ENCODE data around the gene CMC1.

Gene CMC1

DNA sequence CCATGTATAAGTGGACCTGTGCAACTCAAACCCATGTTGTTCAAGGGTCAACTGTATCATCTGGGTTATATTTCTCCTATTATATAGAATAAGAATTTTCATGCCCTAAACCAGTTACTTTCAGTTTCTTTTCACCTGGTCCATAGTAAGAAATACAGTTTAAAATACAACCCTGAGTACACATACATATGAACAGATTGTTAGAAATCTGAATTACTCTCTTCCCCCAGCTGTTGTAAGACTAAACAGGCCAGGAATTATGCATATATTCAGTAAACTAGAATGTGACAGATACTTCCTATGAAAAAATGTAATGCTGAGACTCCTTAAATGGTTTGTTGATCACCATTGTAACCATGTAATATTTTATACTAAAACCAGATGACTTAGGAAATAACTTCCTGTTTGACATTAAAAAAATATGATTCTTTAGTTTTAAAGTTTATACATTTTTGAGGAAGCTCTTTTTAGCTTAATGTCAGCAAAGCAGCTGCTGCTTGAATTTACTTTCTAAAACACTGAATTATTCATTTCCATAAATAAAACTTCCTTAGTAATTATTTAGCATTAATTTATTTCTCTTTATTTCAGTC lies 54.6 kb downstream of the CMC1 start:
- DNase-seq, result no peak

DNA sequence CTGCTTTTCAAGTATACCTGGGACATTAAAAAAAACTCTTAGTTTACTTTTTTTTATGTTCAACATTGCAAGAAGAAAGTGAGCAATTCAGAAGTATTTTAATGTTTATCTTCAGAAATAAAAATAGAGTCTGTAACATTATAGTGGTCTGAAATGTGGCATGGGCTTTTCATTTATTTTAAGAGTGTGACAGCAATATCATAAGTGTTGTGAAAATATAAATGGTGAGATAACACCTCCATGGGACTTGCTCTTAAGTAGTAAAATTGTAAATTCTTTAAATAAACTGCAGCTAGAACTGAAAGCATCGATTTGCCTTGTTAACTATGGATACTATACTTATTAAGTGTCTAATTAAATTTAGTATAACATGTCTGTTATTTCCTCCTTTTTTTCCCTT lies 58.3 kb downstream of the CMC1 start:
- DNase-seq, result no peak

DNA sequence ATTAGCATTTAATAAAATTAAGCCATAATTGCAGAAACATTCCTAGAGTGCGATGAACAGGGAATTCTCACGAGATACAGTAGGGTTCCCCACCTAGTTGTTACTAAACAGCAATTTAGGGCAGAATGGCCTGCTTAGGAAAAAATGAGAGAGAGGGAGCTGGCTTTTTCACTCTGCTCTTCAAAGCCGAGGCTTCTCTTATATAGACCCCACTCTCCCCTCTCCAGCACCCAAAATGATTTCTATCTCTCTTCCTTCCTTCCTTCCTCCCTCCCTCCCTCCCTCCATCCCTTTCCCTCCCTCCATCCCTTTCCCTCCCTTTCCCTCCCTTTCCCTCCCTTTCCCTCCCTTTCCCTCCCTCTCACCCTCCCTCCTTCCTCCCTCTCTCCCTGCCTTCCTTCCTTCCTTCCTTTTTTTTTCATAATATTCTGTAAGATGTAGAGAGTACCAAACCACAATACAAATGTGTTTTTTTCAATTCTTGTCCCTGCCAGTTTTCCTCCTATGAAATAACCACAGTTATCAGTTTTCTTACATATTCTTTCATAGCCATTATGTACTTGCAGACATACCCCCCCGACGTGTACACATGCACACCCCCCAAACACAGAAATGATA lies 59.0 kb downstream of the CMC1 start:
- DNase-seq, result no peak

DNA sequence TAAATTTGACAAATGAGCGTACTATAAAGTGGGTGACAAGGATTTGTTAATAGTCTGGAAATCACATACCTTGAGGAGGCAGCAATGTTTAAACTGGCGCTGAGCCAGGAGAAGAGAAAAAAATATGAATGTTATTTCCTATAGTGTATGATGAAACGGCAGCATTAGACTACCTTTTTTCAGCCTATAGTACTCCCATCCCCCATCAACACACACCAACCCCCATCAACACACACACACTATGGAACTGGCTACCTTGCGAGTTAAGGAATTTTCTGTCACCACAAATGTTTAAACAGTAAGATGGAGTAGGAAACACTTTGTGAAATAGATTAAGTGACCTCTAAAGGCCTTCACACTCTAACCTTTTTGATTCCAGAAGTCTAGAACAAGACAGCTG lies 60.3 kb downstream of the CMC1 start:
- no peak for DNase-seq

DNA sequence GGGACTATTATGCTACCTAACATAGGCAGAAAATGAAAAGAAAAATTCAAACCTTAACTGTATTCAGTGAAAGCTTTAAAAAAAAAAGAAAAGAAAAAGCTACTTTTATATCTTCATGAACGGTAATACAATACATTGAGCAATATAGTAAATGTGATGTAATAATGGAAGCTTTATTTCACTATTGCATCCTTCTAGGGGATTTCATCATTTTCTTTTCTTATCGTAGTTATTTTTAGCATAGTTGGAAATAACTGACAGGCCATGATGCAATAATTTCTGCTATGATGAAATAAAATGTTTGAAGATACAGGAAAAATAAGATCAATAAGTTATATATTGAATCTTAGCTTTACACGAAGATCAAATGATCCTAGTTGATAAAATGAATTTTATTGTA lies 66.8 kb downstream of the CMC1 start:
- DNase-seq, result no peak

DNA sequence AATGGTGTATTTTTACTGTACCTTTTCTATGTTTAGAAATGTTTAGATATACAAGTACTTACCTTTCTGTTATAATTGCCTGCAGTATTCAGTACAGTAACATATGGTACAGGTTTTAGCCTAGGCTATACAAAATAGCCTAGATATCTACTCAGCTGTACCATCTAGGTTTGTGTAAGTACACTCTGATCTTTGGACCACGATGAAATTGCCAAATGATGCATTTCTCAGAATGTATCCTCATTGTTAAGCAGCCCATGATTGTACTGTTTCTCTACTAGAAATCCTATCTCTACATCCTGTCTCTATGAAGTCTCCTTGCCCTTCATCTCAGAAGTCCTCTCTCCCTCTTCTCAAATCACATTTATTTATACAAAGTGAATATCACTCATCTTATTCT lies 74.3 kb downstream of the CMC1 start:
- no peak for DNase-seq

DNA sequence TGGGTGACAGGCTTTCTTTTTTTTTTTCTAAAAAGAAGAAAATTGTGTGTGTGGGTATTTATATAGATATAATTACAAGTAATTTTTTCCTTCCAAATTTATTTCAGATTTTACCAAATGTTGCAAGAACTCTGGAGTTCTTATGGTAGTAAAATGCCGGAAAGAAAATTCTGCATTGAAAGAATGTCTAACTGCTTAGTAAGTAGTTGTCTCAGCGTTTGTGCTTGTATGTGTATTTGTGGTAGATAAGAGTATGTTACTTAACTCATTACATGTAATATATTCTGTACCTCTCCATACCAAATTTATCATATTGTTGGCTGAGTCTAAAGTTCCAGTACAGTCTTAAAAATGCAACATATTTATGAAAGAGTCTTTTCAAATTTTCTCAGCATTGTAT lies 74.8 kb downstream of the CMC1 start:
- no peak for DNase-seq

DNA sequence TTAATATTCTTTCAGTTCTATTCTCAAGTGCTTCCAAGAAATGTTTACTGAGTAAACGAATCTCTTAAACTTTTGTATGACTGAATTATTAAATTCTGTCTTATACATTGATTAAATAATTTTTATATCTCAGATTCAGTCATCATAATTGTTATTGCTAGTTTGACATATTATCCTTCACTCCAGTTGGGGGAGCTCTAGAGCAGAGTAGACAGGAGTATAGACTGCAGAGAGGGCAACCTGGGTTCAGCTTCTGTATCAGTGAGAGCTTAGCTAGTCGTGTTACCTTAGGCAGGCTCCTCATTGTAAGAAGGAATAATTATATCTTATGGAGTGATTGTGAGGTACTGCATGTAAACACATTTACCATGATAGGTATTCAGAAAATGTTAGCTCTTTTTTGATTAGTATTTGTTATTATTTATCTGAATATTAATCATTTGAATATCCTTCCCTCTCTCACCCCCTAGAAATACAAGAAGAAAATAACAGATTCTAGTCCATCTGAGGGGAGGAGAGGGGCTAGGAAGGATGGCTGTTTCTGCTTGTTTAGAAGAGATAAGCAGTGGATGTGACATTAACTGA lies 76.1 kb downstream of the CMC1 start:
- DNase-seq, result no peak

DNA sequence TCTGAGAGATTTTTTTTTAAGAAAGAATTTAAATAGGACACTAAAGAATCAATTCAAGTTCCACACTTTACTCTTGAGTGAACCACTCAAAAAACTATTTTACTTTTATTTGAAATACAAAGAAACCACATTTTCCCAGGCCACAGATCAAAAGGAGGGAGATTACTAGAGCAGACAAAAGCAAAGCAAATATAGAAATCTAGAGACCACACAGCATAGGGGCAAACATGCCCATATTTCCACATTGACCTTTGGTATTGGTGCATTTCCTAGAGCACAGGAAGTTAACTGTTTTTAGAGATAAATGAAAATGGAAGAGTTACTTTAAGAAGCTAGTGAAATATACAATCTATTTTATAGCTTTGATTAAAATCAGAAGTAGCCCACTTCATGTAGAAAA lies 79.6 kb downstream of the CMC1 start:
- no peak for DNase-seq

DNA sequence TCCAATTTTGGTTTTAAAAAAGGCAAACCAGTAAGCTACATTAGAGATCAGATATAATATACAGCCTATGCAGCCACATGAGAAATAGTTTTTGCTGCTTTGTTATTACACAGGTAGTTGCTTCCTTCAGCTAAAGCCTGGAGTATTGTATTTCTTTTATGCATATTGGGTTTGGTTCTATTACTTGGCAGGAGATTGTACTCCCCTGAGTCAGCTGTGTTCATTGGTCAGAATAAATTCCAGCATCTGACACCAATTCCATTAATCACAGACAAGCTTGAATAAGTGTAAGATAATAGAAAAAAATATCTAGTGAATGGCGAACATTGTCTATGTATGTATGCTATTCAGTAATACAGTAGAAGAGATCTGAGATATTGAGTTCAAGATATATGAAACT lies 81.0 kb downstream of the CMC1 start:
- DNase-seq, result no peak

DNA sequence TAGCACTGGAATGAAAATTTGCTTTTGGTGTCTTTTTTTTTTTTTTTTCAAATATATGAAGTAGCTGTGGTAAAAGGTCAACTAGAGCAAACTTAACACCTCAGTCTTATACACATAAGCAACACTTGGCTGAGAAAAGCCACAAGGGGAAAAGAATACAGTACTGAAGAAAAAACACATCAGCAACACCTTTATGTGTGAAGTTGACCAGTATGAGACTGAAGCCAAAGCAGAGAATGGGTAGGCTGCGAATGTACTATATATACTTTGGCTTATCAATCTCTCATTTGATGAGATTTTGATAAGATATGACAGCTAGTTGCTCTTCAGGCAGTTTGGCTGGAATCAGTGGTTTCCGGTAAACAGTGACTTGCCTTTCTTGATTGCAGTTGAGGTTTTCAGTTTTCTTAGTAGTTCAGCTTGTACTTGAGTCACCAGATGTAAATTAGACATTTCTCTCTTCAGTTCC lies 85.1 kb downstream of the CMC1 start:
- DNase-seq, result no peak

DNA sequence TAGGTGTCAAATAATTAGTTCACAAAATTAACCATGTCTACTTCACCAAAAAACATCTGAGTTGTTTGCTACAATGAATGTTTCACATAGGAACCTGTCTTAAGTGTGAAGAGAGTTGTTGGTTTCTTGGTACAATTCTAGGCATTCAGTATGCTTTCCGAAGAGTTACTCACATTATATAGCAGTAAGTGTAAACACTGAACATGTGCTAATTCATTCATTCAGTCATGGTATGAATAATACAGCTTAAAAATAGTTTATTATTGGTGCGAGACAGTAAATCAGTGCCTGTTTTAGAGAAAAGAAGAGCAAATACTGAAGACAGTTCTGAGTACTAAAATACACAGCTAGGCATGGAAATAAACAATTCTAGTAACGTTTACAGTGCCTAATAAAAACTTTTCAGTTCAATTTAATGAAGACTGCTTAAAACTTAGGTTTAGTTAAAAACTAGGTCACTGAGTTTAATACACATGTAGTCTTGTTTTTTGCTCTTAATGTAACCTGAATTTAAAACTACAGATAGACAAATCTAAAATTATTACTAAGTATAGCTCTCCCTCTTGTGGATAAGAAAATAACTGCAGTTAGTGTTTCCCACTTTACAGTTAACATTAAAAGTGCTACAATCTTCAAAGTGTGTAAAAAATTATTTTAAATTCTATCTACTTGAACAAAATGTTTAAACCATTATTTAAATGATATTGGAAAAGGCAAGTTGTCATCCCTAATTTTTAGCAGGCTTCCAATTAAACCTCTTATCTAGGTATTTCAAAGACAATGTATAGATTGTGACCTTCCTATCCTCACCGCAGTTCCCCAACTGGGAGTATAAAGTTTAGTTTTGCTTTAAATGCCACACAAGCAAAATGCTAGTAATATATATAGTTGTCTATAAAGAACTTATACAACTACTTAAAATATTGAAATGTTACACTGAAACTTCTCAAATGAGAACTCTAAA lies 87.1 kb downstream of the CMC1 start:
- peak in 1 of 58 donors; percentile 19 for DNase-seq

DNA sequence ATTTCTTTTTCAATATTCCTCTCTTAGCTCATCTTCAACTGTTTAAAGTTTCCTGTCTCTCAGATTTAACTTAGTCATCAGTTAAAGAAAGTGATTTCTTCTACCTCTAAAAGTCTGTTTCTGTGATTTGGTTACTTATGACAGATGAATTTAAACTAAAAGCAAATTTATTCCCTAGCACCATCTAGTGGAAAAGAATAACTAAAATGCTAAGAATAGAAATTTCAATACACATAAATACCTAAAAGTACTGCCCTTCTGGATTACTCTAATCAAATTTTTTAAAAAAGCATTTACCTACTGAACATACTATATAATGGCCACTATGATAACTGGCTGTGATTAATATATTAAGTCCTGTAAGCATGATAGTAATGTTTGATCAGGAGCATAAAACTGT lies 93.1 kb downstream of the CMC1 start:
- DNase-seq, result no peak

DNA sequence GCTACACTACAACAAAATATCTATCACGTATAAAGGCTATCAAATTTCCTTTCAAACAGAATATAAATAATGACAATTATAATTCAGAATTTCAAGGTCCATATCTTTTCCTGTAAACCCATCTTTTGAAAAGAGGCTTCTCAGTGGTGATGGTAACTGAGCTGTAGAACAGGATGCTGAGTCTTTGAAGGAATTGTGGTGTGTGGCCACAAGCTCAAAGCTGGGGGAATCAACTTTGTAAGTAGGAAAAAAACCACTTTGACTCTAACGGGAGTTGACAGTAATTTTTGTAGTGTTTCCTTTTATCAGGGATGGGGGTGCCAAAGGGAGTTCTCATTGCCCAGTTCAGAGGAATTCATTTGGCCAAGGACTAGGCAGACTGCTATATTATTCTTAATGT lies 93.8 kb downstream of the CMC1 start:
- DNase-seq, result no peak

DNA sequence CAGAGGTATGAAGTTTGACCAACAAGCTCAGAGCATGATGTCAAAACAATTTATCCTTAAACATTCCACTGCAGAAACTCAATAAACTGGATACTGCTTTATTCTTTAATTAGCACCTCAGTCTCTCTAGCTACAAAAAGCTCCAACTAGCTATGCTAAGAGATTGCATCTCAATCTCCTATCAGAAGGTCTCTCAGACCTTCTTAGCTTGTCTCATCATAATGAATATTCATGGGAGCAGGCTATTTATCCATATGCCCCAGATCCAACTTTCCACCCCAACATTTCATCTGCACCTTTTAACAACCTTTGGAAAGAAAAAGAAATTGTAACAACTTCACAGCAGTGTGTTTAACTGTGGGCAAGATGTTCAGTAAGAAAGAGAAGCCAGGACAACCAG lies 95.8 kb downstream of the CMC1 start:
- no peak for DNase-seq

DNA sequence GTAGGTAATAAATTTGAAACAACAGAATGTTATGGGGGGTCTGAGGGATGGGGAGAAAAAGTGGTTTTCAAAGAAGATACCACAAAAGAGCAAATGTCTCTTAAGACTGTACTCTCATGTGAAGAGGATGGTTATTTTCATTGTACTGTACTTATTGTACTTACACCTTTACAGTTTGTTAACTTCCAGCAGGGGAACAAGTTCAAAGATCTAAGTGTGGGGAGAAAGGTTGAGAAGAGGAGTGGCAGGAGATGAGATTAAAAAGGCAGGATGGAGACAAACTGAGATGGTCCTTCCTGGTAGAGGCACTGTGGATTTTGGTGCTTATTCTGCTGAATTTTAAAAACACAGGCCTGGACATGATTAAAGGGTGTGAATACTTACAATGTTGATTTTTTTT lies 101.7 kb downstream of the CMC1 start:
- DNase-seq, result no peak

DNA sequence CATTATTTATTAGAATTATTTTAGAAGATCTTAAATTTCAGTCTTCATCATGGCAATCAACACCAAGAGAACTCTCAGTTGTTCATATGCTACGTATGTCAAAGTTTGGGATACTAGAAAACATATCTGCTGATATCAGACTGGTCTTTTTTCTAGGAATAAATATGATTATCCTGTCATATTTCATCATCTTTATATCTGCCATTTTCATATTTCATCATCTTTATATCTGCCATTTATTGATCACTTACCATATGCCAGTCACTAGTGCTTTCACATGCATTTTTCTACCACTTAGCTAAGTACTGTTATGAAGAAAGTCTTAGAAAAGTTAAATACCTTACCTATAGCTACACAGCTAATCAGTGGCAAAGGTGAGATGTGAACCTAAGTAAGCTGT lies 104.3 kb downstream of the CMC1 start:
- no peak for DNase-seq

DNA sequence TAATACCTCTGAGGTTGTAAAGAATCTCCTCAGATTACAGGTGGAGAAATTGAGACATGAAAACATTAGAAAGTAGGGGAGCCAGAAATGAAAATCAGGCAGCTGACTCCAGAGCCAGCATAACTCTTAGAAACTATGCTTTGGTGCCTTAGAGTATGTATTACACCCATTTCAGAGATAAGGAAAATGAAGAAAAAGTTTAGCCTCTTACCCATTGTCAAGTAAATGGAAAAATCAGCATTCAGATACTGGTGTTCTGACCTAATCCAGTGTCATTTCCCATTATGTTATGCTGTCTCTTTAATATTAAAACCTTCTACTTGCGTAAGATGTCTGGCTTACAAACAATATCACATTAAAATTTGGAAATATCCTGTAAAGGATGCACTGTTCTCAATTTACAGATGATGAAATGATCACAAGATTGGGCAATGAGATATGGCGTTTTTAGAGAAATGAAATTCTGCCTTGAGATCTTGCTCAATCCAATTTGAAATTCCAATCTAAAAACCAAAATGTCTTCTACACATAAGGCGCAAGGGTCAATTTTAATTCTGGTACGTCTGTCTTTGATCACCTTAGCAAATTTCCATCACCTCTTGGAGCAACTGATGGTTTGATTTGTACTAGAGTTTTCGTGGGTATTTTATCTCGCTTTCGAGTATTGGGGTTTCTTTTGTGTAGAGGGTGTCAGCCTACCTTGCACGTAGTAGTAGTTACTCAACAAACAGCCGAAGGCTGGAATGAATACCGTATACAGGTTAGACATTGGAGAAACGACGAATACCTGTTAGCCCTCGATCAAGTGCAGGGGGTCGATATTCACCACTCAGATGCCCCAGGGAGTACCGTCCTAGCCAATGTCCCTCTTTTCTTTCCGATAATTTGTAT lies 106.2 kb downstream of the CMC1 start:
- peak in 2 of 58 donors; percentile 22 to 46 for DNase-seq

DNA sequence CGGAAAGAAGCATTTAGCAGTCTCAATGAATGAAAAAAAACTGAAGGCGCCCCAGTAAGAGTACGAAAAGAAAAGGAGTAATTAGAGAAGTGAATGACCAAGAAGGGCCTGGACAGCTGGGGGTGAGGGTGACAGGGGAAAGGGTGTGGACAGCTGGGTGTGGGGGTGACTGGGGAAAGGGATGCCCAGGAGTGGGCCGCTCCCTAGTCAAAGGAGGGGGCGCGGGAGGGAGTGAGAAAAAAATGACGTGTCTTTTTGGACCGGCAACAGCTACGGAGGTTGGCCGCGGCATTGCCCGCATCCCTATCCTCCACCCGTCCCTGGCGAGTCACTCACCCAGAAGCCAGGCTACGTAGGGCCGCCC lies 106.8 kb downstream of the CMC1 start:
- peak in 7 of 58 donors; percentile 58 to 79 (median 72) for DNase-seq

DNA sequence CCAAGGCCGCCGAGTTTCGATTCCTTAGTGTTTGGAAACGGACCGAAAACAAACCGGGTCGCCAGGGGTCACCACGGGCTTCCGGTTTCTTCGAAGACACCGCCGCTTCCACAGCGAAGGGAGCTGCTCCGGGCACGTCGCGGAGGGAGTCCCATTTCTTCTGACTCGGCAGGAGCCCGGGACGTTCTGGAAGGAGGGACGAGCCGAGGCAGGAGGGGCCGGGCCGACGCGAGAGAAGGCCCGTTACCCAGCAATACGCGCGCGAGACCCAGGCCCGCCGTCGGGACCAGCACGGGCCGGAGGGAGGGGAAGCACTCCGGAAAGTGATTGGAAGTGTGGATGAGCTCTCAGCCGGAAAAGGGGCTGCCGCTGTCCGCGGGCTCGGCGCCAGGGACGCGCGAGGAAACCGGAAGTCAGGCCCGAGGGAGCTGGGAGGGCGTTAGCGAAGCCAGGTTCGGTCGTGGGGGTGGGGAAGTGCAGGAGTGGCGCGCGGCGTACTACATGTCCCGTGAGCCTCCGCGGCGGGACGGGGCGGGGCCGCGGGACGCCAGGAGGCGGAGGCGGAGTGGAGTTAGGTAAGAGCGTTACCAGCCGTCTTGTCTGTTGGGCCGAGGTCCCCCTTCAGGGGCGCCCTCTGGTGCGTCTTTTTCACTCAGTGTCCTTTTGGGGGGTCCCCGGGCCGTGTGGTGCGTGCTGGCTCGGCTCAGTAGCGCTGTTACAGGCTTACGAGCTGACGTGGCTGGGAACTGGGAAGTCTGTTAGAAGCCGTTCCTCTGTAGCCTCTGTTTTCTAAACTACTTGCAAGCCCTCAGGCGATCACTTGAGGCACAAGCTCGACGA lies 107.4 kb downstream of the CMC1 start, which contains the start of the genes AZI2 and ZCWPW2:
Gene AZI2, minus strand, starts transcription at position 196 of the 840 bp plus-strand sequence. CDS start 8,207 bp downstream, outside the sequence.
Gene ZCWPW2, plus strand, starts transcription at position 93 of the 840 bp plus-strand sequence. CDS start 64,348 bp downstream, outside the sequence.
- peak; percentile 51 to 93 (median 88) for DNase-seq

Data from anterior cingulate cortex (tissue), 58 donors.